Fibroblast of mammary gland (primary cell): ENCODE data around the gene IL4R.
A peak's percentile ranks its signal among the peaks of the same experiment; 100 is the strongest.
"Not testable (repeated sequence)": the region's sequence is repeated elsewhere in the genome, so short reads cannot be mapped to it uniquely, and the experiment has no call there.

ENCODE experiments used
- DNase-seq: peaks from one replicate; pipeline ENCODE4 v3.0.0-alpha.2; 2010; ENCODE audit warnings: low read depth
- H3K4me3 ChIP-seq: 2 replicates; pipeline ENCODE4 v1.5.1; 2011; ENCODE audit warnings: low read depth, mild to moderate bottlenecking, low read length, moderate library complexity; ENCODE audit not compliant: control insufficient read depth
- CTCF ChIP-seq: conservative IDR thresholded peaks from 2 replicates; pipeline ENCODE4 v1.5.1; 2011; ENCODE audit warnings: low read depth, low read length, inconsistent platforms; ENCODE audit not compliant: control insufficient read depth, insufficient read depth

IL4R gene

DNA sequence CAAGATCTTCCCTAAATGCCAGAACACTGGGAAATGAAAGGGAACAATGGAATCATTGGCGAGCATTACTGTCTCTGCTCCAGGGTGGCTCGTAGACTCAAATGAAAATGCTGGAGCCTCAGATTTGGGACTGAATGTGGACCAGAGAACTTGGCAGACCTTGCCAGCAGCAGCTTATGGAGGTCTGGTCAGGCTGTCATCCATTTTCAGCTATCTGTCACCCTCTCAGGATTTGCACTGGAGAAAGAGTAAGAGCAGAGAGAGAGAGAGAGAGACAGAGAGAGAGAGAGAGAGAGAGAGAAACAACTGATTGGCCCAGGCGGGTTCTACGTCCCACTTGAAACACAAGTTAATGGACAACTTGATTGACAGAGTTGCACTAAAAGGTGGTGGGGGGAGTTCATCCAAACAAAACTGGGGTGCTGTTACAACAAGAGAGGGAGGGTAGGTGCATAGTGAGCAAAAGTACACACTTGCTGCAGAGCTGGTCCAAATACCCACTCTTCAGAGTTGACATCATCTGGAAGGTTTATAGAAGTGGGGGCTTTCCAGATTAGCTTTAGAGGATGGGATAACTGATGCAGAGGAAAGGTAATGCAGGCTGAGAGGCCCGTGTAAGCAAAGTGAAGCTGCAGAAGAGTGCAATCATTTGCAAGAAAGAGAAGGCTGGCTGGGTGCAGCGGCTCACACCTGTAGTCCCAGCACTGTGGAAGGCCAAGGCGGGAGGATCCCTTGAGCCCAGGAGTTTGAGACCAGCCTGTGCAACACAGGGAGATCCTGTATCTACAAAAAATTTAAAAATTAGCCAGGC lies 28.7 kb upstream of the IL4R start:
- no peak for TF ChIP-seq CTCF
- DNase-seq = no peak
- H3K4me3 ChIP-seq = no peak overlapping the region

- no peak for TF ChIP-seq CTCF
- no peak for DNase-seq
Observed at GRCh38 chr16:27285676-27286196, 28.0 kb upstream of the IL4R start.

DNA sequence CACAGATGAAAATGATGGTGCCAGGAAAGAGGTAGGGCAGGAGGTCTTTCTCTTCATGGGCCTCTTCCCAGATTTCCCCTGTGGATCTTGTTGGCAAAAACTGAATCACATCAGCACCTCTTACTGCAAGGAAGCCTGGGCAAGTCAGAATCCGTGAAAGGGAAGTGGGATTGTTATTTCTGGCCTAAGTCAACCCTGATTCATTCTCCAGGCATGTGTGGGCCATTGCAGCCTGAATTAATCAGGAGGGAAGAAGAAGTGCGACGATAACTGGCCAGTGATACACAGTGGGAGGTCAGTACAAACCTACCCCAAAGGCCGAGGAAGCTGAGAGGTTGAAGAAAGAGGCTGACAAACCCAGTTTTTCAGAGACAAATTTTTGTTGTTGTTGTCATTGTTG lies 27.3 kb upstream of the IL4R start:
- peak; percentile 97 for DNase-seq
- no peak overlapping the region for H3K4me3 ChIP-seq
- no peak for TF ChIP-seq CTCF

More at GRCh38 chr16:27285676-27286196, 28.0 kb upstream of the IL4R start:
- H3K4me3 ChIP-seq = no peak overlapping the region

DNA sequence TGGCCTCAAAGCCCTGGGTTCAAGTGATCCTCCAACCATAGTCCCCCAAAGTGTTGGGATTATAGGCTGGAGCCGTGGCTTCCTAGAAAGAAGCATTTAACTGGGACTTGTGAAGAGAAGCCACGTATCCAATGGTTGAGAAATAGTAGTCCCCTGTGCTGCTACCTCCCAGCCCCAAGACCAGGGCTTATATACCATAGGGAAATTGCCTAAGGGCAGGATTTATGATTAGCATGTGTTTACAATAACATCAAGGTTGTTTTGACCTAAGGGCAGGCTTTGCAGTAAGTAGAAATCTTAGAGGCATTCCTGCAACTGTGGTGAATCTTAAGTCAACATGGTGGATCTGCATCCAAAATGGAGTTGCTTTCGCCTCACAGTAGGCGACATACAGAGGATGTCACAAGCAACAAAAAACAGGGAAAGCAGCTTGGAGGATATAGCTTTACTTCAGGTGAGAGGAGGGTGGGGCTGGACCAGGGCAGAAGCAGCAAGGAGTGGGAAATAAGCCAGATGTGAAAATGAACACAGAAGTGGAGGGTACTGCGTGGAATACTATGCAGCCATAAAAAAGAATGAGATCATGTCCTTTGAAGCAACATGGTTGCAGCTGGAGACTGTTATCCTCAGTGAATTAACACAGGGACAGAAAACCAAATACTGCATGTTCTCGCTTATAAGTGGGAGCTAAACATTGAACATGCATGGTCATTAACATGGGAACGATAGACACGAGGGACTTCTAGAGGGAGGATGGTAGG lies 26.5 kb upstream of the IL4R start:
- H3K4me3 ChIP-seq = no peak overlapping the region
- no peak for DNase-seq
- no peak for TF ChIP-seq CTCF

DNA sequence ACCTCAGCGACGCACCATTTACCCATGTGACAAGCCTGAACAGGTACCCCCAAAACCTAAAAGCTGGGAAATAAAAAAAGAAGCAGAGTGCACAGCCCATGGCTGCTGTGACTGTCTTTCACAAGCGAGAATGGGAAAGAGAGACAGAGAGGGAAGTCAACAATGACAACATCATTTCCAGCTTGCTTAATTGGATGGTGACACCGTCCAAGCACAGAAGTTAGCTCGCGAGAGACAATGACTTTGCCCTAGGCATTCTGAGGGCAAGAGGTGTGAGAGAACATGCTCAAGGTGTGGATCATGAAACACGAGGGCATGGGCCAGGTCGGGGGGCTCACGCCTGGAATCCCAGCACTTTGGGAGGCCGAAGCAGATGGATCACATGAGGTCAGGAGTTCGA lies 25.9 kb upstream of the IL4R start:
- no peak for TF ChIP-seq CTCF
- no peak overlapping the region for H3K4me3 ChIP-seq
- no peak for DNase-seq

DNA sequence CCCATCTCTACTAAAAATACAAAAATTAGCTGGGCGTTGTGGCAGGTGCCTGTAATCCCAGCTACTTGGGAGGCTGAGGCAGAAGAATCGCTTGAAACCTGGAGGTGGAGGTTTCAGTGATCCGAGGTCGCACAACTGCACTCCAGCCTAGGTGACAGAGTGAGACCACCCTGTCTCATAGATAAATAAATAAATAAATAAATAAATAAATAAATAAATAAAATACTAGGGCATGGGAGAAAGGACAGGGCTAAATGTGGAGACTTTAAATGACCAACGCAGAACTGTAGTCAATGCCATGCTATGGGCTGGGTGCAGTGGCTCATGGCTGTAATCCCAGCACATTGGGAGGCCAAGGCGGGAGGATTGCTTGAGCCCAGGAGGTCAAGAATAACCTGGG lies 25.5 kb upstream of the IL4R start:
- H3K4me3 ChIP-seq, DNase-seq: not testable (repeated sequence)

DNA sequence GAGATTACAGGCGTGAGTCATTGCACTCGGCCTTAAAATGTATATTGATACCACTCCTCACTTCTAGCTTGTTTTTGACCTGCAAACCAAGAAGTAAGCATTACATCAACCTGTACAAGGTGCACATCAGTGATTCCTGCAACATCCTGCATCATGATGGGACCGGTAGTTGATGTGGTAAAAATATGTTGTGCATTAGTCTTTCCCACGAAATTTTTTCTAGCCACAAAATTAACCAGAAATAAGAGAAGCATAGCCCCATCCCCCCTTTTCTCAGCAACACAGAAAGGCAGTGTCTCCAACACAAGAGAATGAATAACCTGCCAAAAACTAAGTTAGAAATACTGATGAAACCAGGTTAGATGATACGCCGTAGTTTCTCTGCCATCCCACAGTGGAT lies 24.1 kb upstream of the IL4R start:
- TF ChIP-seq CTCF = no peak
- no peak overlapping the region for H3K4me3 ChIP-seq
- no peak for DNase-seq
